ENCODE data around the gene BNC2.
"Not testable (repeated sequence)": the region's sequence is repeated elsewhere in the genome, so short reads cannot be mapped to it uniquely, and the experiment has no call there.

The BNC2 gene, protein sequence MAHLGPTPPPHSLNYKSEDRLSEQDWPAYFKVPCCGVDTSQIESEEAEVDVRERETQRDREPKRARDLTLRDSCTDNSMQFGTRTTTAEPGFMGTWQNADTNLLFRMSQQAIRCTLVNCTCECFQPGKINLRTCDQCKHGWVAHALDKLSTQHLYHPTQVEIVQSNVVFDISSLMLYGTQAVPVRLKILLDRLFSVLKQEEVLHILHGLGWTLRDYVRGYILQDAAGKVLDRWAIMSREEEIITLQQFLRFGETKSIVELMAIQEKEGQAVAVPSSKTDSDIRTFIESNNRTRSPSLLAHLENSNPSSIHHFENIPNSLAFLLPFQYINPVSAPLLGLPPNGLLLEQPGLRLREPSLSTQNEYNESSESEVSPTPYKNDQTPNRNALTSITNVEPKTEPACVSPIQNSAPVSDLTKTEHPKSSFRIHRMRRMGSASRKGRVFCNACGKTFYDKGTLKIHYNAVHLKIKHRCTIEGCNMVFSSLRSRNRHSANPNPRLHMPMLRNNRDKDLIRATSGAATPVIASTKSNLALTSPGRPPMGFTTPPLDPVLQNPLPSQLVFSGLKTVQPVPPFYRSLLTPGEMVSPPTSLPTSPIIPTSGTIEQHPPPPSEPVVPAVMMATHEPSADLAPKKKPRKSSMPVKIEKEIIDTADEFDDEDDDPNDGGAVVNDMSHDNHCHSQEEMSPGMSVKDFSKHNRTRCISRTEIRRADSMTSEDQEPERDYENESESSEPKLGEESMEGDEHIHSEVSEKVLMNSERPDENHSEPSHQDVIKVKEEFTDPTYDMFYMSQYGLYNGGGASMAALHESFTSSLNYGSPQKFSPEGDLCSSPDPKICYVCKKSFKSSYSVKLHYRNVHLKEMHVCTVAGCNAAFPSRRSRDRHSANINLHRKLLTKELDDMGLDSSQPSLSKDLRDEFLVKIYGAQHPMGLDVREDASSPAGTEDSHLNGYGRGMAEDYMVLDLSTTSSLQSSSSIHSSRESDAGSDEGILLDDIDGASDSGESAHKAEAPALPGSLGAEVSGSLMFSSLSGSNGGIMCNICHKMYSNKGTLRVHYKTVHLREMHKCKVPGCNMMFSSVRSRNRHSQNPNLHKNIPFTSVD

DNA sequence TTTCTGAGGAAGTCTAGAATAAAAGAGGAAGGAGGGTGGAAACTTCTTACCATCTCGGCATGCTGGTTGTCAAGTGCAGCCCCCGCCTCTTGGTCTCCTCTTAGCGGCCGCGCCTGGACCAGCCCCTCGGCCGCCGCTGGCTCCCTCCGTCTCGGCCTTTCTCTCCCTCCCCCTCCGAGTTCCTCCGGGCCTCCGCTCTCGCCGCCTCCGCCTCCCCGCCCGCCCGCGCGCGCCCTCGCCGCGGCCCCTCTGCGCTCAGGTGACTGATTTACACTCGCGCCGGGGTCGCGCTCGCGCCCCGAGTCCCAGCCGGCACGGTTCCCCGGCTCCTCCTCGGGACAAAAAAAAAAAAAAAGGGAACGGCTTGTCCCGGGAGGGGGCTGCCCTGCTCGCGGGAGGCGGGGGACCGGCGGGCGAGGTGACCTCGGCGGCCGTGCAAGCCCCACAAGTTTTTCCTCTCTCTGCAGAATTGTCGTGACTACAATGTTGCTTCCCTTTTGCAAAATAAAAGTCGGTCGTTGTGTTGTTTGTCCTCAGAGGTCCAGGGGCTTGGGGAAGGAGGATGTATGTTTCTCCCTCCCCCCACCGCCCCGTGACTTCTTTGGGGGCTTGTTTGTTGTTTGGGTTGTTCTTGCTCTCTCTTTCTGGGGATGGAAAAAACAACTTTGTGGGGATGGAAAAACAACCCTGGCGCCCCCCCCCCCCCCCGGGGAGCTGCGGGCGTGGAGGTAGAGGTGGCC lies at the start of gene BNC2:
TSS of gene BNC2 (minus strand) at position 75 of the 740 bp plus-strand sequence. CDS start at position 53, 22 bp downstream.
- FAIRE-seq (no peak), DNase-seq (ENCODE audit: low spot score) (peak; percentile 64)

DNA sequence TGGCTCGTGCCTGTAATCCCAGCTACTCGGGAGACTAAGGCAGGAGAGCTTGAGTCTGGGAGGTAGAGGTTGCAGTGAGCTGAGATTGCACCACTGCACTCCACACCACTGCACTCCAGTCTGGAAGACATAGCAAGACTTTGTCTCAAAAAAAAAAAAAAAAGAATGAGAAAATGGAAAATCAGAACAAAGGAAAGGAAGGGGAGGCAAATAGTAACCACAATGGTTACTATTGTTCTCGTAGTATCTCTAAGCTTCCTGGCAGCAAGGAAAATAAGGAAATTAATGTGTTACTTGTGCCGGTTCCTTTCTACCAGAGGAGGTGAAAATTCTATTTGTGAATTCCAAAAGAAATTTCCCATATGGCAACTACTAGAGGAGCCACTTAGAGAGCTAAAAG lies 48.5 kb upstream of the BNC2 start:
- no peak for FAIRE-seq
- no peak for DNase-seq (ENCODE audit: low spot score)

DNA sequence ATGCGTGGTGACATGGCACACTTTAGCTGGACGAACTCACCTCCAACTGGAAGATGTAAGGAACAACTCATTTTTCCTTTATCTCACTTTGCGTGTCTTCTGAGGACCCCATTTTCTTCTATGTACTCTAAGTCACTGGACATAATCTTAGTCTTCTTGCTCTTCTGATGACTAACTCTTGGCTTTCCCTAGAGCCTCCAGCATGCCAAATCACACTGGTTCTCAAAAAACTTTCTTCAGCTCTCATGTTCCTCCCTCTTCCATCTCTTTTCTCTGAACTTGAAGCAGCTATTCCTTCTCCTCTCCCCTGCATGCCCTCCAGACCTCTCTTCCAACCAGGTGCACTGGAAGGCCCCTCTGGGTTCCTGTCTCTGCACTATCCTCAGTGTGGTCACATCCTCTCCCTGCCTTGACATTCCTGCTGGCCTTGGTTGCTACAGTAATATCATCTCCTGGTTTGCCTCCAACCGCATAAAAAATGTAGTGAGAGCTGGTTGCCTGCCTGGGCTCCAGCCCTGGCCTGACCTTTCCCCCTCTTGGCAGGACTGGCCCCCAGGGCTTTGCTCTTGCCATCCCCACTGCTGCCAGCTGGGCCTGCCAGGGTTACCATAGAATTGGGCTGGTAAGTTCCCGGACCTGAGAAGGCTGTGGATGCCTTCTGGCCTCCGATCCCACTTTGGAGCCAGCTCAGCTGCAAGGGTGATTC lies 44.8 kb upstream of the BNC2 start:
- FAIRE-seq (no peak), DNase-seq (ENCODE audit: low spot score) (no peak)

DNA sequence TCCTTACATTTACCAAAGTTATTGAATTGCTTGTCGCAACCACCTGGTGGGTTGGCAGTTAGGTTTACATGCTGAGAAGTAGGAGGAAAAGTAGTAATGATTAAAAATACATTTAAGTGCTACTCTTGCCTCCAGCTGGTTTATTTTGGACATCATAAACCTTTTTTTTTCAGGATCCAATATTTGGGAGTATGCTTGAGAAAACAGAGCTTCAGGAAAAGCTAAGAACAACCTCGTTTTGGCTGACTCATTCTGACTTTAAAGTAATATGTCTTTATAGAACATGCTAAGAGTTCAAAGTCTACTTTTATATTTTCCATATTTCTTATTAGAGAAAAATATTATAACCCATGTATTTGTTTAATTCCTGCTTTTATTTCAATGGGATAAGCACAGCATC lies 41.7 kb upstream of the BNC2 start:
- no peak for FAIRE-seq
- DNase-seq (ENCODE audit: low spot score): no peak

DNA sequence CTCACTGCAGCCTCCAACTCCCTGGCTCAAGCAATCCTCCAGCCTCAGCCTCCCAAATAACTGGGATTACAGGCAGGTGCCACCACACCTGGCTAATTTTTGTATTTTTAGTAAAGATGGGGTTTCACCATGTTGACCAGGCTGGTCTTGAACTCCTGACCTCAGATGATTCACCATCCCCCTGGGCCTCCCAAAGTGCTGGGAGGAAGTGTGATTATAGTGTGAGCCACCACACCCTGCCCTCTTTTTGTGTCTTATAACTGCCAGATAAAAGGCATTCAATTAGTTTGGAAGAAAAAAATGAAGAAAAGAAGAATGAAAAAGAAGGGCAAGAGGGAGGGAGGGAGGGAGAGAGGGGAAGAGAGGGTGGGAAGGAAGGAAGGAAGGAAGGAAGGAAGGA lies 37.7 kb upstream of the BNC2 start:
- FAIRE-seq; DNase-seq (ENCODE audit: low spot score): not testable (repeated sequence)

DNA sequence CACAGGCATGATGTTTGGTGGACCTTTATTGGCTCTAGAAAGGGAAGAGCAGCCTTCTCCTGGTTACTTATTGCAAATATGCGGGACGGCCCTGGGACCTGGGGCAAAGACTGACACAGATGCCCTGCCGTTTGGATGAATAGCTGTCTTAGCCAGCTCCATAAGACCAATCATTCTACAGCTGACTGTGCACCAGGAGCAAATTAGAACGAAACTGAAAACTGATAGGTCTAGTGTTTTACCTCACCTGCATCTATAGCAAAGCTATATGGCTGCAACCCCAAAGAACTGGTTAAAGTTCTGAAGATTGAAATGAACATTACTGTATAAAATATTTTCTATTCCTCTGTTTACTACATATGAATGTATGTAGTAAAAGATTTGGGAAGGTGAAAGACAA lies 34.2 kb upstream of the BNC2 start:
- DNase-seq (ENCODE audit: low spot score) (no peak), FAIRE-seq (no peak)

DNA sequence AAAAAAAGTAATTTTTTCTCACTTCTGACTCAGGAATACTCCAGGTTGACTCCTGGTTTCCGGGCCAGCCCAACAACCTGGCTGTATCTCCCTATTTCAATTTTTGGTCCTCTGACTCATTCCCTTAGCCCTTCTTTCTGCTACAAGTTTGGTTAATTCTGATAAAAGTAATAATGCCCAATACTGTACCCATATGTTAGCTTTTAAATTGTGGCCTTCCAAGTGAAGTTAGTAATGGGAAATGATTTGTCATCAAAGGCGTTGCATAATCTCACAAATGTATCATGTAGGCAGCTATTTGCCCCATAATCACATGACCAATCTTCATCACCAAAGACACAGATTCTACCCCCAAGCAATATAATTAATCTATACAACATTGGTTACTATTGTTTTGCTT lies 31.1 kb upstream of the BNC2 start:
- DNase-seq (ENCODE audit: low spot score) (no peak), FAIRE-seq (no peak)

DNA sequence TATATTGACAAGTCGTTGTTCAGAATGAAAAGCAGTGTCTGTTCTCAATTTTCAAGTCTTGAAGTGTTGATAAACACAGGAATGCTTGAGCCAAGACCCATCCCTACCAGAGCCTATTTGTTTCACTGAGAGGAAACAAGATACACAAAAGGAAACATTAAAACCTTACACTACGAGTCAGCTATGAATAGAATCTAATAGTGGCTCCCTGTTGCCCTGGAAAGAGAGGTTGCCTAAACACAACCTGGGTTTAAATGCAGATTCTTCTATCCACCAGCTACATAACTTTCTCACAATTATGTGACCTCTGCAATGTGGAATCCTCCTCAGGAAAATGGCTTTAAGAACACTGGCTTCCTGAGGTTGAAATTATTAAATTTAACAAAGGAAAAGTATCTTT lies 29.1 kb upstream of the BNC2 start:
- FAIRE-seq: no peak

DNA sequence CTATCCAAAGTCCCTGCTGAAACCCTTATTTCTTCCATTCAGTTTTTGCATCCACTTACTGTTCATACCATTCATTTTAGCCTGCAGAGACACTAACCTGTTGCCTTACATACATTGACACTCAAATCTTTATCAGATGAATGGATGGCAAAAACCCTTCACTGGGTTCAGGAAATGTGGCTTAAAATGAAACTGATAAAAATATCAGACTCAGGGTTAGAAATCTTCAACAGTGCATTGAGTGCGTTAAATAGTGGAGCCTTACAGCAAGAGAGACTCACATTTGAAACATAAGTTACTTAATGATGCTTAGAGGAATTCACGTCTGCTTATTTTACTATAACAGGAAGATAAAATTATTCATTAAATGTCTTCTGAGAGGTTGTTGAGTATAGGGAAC lies 28.0 kb upstream of the BNC2 start:
- no peak for DNase-seq (ENCODE audit: low spot score)
- FAIRE-seq: no peak

More for the DNA sequence above, 29.1 kb upstream of the BNC2 start:
- DNase-seq (ENCODE audit: low spot score): no peak

DNA sequence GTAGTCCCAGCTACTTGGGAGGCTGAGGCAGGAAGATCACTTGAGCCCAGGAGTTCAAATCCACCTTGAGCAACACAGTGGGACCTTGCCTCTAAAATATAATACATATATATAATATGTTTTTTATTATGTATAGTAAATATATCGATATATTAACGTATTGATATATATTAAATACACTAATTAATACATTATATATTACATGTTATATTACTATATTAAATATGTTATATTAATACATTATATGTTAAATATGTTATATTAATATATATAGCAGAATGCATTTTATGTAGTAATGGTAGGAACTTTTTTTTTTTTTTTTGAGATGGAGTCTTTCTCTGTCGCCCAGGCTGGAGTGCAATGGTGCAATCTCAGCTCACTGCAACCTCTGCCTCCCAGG lies 18.1 kb upstream of the BNC2 start:
- no peak for FAIRE-seq
- no peak for DNase-seq (ENCODE audit: low spot score)

DNA sequence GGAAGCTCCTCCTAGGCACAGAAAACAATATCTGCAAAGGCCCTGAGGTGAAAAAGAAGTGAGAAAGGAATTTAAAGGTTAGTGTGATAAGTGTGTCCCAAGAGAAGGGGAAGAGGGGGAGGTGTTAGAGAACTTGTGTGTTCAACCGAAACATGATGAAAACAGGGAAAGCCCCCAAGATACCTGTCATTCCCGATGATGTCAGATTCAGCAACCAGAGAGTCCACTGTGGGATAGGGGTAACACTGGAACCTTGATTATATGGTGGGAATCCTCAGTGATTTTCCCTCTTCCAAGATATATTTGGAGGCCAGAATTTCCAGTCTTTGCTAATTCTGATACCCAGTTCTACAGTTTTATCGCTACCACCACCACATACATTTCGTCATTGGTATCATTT lies 15.5 kb upstream of the BNC2 start:
- no peak for FAIRE-seq

DNA sequence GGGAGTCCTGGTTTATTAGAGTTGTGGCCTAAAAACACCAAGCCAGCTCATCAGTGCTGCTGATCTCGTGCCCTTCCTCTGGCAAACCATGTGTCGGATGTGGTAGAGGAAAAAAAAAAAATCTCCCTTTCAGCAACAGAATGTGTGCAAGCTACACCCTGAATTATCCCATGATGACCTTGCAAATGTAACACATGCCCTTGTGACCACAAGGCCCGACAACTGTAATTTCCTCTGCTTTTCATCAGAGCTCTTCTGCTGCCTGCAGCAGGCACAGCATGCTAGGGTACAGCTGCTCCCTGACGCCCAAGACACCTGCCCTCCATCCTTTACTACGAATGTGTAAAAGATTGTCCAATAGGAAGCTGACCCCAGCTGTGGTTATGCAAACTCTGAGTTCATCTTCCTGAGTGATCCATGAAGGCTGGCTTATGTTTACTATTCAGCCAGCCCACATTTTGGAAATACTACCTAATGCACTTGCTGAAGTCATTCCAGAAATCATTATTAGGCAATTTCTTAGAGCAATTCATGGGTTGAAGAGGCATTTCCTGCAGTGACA lies 14.6 kb upstream of the BNC2 start:
- DNase-seq (ENCODE audit: low spot score): no peak
- no peak for FAIRE-seq

More for the DNA sequence above, 15.5 kb upstream of the BNC2 start:
- DNase-seq (ENCODE audit: low spot score): no peak

DNA sequence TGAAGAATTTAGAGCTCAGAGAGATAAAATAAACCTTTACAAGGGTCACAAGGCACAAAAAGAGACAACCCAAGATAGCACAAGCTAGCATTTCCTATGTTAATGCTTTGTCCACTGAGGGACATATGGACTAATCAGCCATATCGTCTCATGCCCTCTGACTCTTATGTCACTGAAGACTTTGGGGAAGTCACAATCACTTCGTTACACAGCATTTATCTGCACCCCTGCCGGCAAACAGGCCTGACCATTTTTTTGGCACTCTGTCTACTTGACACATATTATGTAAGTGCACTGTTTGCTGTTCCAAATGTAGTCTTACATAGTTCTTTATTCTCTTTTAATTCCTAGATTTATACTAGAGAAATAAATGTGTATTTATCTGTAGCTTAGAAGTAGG lies 13.9 kb upstream of the BNC2 start:
- no peak for DNase-seq (ENCODE audit: low spot score)
- FAIRE-seq: no peak

DNA sequence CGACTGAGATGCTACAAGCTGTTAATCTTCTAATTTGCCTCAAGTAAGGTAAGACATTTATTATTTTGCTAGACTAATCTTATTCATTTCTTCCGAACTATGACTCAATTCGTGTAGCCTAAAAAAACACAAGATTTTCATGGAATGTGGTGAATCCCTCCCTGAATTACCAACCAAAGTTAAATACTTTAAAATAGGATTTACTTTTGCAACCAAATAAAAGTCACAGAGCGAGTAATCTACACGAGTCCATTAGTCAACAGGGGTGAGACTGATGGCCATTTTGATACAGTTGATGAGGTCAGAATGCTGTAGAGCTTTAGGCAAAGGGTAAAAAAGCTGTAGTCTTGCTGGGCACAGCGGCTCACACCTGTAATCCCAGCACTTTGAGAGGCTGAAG lies 13.1 kb upstream of the BNC2 start:
- no peak for DNase-seq (ENCODE audit: low spot score)
- FAIRE-seq: no peak

DNA sequence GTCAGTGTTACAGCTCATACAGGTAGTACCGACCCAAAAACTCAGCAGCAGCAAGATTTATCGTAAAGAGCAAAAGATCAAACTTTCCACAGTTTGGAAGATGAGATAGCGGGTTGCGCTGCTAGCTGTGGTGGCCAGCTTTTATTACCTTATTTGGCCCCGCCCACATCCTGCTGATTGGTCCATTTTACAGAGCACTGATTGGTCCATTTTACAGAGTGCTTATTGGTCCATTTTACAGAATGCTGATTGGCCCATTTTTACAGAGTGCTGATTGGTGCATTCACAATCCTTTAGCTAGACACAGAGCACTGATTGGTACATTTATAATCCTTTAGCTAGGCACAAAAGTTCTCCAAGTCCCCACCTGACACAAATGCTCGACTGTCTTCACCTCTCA lies 12.0 kb upstream of the BNC2 start:
- not testable (repeated sequence) for FAIRE-seq; DNase-seq (ENCODE audit: low spot score)

DNA sequence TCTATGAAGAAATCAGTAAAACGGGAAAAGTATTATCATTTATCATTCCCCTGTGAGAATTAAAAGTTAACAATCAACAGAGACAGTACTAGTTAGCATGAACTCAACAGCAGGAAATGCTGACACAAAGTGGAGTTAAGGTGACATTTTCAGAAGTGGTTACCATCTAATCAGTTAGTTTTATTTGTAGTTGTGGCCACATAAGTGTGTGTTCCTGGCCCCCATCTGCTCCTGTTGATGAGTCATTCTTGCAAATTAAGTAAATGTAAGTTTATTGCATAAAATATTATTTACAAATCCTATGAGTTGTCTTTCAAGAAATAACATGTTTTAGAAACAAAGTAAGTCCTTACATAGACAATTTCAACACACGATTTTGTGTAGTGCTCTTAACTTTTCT lies 8.9 kb upstream of the BNC2 start:
- FAIRE-seq: no peak

DNA sequence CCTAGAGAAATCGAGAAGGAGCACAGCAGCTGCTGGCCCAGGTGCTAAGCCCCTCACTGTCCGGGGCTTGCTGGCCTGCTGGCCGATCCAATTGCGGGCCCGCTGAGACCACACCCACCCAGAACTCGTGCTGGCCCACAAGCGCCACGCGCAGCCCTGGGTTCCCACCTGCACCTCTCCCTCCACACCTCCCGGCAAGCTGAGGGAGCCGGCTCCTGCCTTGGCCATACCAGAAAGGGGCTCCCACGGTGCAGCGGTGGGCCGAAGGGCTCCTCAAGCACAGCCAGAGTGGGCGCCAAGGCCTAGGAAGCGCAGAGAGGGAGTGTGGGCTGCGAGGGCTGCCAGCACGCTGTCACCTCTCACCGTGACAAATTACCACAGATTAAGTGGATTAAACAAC lies 6.8 kb upstream of the BNC2 start:
- no peak for FAIRE-seq
- no peak for DNase-seq (ENCODE audit: low spot score)

More for the DNA sequence above, 8.9 kb upstream of the BNC2 start:
- no peak for DNase-seq (ENCODE audit: low spot score)

DNA sequence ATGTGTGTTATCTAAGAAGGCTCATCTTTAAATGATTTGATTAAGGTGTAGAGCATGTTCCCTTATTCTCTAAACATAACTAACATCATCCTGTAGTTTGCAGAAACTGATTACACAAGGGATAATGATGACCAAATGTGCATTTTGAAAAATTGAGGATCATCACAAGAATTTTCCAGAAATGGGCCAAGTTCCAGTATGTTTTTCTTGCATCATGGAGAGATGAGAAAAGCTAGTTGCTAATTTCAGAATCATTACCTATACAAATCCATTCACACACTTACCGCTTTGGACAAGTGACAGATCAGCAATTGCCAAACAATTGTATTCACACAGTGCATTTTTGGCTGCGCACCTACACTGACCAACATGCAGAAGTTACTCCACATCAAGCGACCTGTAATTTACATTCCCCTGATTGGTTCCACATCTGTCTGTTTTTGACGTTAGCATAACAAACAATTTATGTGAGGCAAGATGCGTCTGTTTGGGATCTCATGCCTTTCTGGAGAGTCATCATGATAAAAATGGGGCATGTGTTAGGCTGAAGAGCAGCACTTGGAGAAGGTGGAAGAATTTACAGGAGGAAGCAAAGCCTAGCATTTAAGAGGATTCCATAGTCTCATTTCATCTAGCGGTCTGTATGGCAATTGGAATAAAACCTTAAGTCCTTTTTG lies 2.8 kb upstream of the BNC2 start:
- DNase-seq (ENCODE audit: low spot score): no peak
- no peak for FAIRE-seq

DNA sequence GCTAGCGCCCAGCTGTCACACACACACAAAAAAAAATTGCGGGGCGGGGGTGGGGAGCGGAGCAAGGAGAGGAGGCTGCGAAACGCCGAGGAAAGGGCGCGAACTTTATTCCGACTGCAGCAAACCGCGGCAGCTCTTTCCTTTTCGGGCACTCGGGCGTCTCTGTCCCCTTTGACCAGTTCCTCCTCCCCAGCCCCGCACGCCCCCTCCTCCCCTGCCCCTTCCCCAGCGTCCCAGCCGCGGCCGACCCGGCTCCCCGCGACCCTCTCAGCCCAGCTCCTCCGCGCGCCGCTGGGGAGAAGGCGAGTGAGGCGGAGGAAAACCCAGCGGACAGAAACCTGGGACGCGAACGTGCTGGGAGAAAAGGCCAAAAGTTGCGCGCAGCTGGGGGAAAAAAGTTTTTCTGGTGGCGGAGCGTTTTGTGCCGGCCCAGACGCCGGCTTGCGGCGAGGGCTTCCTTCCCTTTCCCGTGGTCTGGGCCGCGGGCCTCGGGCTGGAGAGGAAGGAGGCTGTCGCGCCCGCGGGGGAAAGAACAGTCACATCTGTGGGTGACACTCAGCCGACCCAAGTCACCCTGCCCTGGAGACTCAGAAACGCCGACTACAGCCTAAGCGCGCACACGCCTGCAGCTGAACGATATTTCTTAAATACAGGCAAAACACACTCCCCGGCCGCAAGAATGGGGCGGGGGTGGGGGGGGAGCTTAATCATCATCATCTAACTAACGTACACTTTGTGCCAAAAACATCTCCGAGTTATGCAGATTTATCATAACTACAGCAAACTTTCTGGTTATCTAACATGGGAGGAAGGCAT lies 1.1 kb upstream of the BNC2 start:
- FAIRE-seq (no peak), DNase-seq (ENCODE audit: low spot score) (peak; percentile 40)
